H1 (cell line): ENCODE results near the gene PBX3. TPM values are rescaled to one million over a fixed set of nuclear protein-coding genes. Genes with fewer than 3 reads are reported as not detected.

Experiments used
- CTCF ChIA-PET: fragments of 300-600 bp; sonication (Branson Sonifier 250); formaldehyde crosslinking; loops from one replicate; lab custom pipeline; 2021; ENCODE audit not compliant: partially characterized antibody; lab: Charles Lee
- POLR2A ChIA-PET: fragments of 300-600 bp; sonication (Branson Sonifier 250); formaldehyde crosslinking; loops from one replicate; lab custom pipeline; 2021; ENCODE audit warnings: inconsistent platforms; ENCODE audit not compliant: partially characterized antibody; lab: Charles Lee
- DNase-seq, 2 experiments: peaks; one replicate each; pipeline versions ENCODE4 v3.0.0 to v3.0.0-alpha.2; 2010 to 2022; ENCODE audit warnings: low spot score in 2 of 2, low read depth in 1 of 2, mixed read lengths in 1 of 2
- FAIRE-seq: peaks from 2 replicates; lab custom pipeline; 2011; peaks lifted over from hg19 to GRCh38; lab: Jason Lieb, UNC
- H2AFZ ChIP-seq: 2 replicates; pipeline ENCODE4 v1.8.1; 2012; ENCODE audit warnings: low read length, inconsistent platforms
- H2AK5ac ChIP-seq: 2 replicates; pipeline ENCODE4 v1.6.1; 2013; ENCODE audit warnings: low read depth, low read length
- H2BK120ac ChIP-seq: replicated peaks from 2 replicates; pipeline ENCODE3; 2013; ENCODE audit warnings: low read depth, low read length, inconsistent platforms
- H2BK12ac ChIP-seq: 2 replicates; pipeline ENCODE4 v1.6.1; 2013; ENCODE audit warnings: low read depth, low read length
- H2BK15ac ChIP-seq: 2 replicates; pipeline ENCODE4 v1.6.1; 2013; ENCODE audit warnings: low read length
- H2BK20ac ChIP-seq: 2 replicates; pipeline ENCODE4 v1.6.1; 2013; ENCODE audit warnings: low read length
- H2BK5ac ChIP-seq: 2 replicates; pipeline ENCODE4 v1.6.1; 2013; ENCODE audit warnings: low read depth, low read length
- H3K14ac ChIP-seq: 2 replicates; pipeline ENCODE4 v1.6.1; 2013; ENCODE audit warnings: inconsistent platforms; ENCODE audit not compliant: insufficient read length
- H3K18ac ChIP-seq: 2 replicates; pipeline ENCODE4 v1.6.1; 2013; ENCODE audit warnings: low read length; ENCODE audit errors: extremely low read depth
- H3K23ac ChIP-seq: 2 replicates; pipeline ENCODE4 v1.6.1; 2013; ENCODE audit warnings: inconsistent platforms; ENCODE audit not compliant: insufficient read length
- H3K23me2 ChIP-seq: 2 replicates; pipeline ENCODE4 v1.6.1; 2013; ENCODE audit warnings: low read depth, low read length
- H3K27ac ChIP-seq: 2 replicates; pipeline ENCODE4 v1.6.1; 2011; ENCODE audit warnings: low read depth, low read length, inconsistent platforms
- H3K27me3 ChIP-seq, 4 experiments: replicated peaks in 1 of 4; 1 replicate in 1 of 4; 2 replicates in 3 of 4; pipeline versions ENCODE4 v1.6.1 to v1.8.1; 2011 to 2013; ENCODE audit warnings: low read length in 3 of 4, mild to moderate bottlenecking in 3 of 4, inconsistent platforms in 2 of 4, mixed read lengths in 2 of 4, moderate library complexity in 1 of 4; ENCODE audit not compliant: control insufficient read depth in 3 of 4, insufficient read depth in 3 of 4; ENCODE audit errors: extremely low read depth in 1 of 4
- H3K36me3 ChIP-seq, 4 experiments: 2 replicates each; pipeline versions ENCODE4 v1.6.1 to v1.8.1; 2011 to 2013; ENCODE audit warnings: mild to moderate bottlenecking in 4 of 4, low read length in 3 of 4, moderate library complexity in 2 of 4, control low read depth in 1 of 4, inconsistent platforms in 1 of 4; ENCODE audit not compliant: insufficient read depth in 4 of 4, control insufficient read depth in 2 of 4
- H3K4ac ChIP-seq: replicated peaks from 2 replicates; pipeline ENCODE3; 2013; ENCODE audit warnings: low read length, low read depth, mixed read lengths, inconsistent platforms; ENCODE audit not compliant: insufficient read length
- H3K4me1 ChIP-seq, 4 experiments: replicated peaks in 1 of 4; 1 replicate in 1 of 4; 2 replicates in 3 of 4; pipeline versions ENCODE4 v1.6.1 to v1.8.1; 2011 to 2013; ENCODE audit warnings: low read length in 3 of 4, inconsistent platforms in 2 of 4, mixed read lengths in 1 of 4; ENCODE audit not compliant: insufficient read depth in 4 of 4, control insufficient read depth in 3 of 4
- H3K4me2 ChIP-seq, 2 experiments: 2 replicates each; pipeline versions ENCODE4 v1.6.1 to v1.8.1; 2011 to 2013; ENCODE audit warnings: low read depth in 2 of 2, low read length in 2 of 2, control low read depth in 1 of 2, inconsistent platforms in 1 of 2, mild to moderate bottlenecking in 1 of 2; ENCODE audit not compliant: insufficient read depth in 1 of 2
- H3K4me3 ChIP-seq, 4 experiments: fragments of 200-600, 300-600 bp in 1 of 4; sonication (generic), shearing (Covaris generic), sonication (Bioruptor Twin) in 1 of 4; 2 replicates each; pipeline versions ENCODE4 v1.5.1 to v1.8.1; 2011 to 2016; ENCODE audit warnings: low read length in 4 of 4, low read depth in 3 of 4, control low read depth in 2 of 4, inconsistent platforms in 2 of 4, mild to moderate bottlenecking in 2 of 4, mixed read lengths in 1 of 4, moderate library complexity in 1 of 4; ENCODE audit not compliant: insufficient read depth in 2 of 4; ENCODE audit errors: extremely low read depth in 1 of 4
- H3K56ac ChIP-seq: replicated peaks from 2 replicates; pipeline ENCODE3; 2013; ENCODE audit warnings: low read depth, mild to moderate bottlenecking, mixed read lengths, low read length, inconsistent platforms; ENCODE audit not compliant: insufficient read length
- H3K79me1 ChIP-seq: 2 replicates; pipeline ENCODE4 v1.6.1; 2013; ENCODE audit warnings: low read depth, low read length, control low read depth
- H3K79me2 ChIP-seq, 2 experiments: 2 replicates each; pipeline versions ENCODE4 v1.6.1 to v1.8.1; 2012 to 2013; ENCODE audit warnings: low read length in 2 of 2, mild to moderate bottlenecking in 2 of 2, inconsistent platforms in 1 of 2; ENCODE audit not compliant: insufficient read depth in 2 of 2, control insufficient read depth in 1 of 2
- H3K9ac ChIP-seq, 4 experiments: replicated peaks in 1 of 4; 1 replicate in 1 of 4; 2 replicates in 3 of 4; pipeline versions ENCODE4 v1.6.1 to v1.8.1; 2011 to 2013; ENCODE audit warnings: low read depth in 3 of 4, low read length in 3 of 4, control low read depth in 2 of 4, mild to moderate bottlenecking in 2 of 4, moderate library complexity in 2 of 4, inconsistent platforms in 1 of 4; ENCODE audit errors: extremely low read depth in 1 of 4
- H3K9me3 ChIP-seq, 2 experiments: 2 replicates each; pipeline versions ENCODE4 v1.6.1 to v1.8.1; 2012 to 2013; ENCODE audit warnings: mild to moderate bottlenecking in 2 of 2, moderate library complexity in 2 of 2, control low read depth in 1 of 2, inconsistent platforms in 1 of 2, low read depth in 1 of 2, low read length in 1 of 2, mixed read lengths in 1 of 2; ENCODE audit not compliant: insufficient read depth in 2 of 2
- H4K20me1 ChIP-seq, 2 experiments: replicated peaks in 1 of 2; 2 replicates each; pipeline versions ENCODE3 to v1.8.1; 2011 to 2013; ENCODE audit warnings: inconsistent platforms in 2 of 2, low read length in 2 of 2, mild to moderate bottlenecking in 1 of 2; ENCODE audit not compliant: insufficient read depth in 2 of 2, control insufficient read depth in 1 of 2
- H4K5ac ChIP-seq: 2 replicates; pipeline ENCODE4 v1.6.1; 2013; ENCODE audit warnings: low read length, low read depth, mixed read lengths, inconsistent platforms; ENCODE audit not compliant: insufficient read length
- H4K8ac ChIP-seq: 2 replicates; pipeline ENCODE4 v1.8.0; 2013; ENCODE audit warnings: mild to moderate bottlenecking, moderate library complexity, low read length, inconsistent platforms; ENCODE audit not compliant: insufficient read depth; ENCODE audit errors: extremely low read depth
- H4K91ac ChIP-seq: replicated peaks from 2 replicates; pipeline ENCODE3; 2013; ENCODE audit warnings: low read length, mixed read lengths, inconsistent platforms; ENCODE audit not compliant: insufficient read length
- KDM1A ChIP-seq: fragments of 200-600, 300-600 bp; sonication (generic); IDR thresholded peaks from 2 replicates; pipeline ENCODE4 v1.7.1; 2016; ENCODE audit warnings: mild to moderate bottlenecking, low read length, borderline replicate concordance
- SIX5 ChIP-seq: IDR thresholded peaks from 2 replicates; pipeline ENCODE4 v1.6.1; 2011; ENCODE audit warnings: mild to moderate bottlenecking, low read depth, low read length
- WGBS, 2 experiments: shearing (Covaris generic) in 1 of 2; methylation state at CpG; one replicate each; pipeline versions ENCODE4 v1.1.6 to v1.1.7; 2013 to 2015; ENCODE audit warnings: low lambda C conversion rate in 2 of 2, mixed read lengths in 2 of 2, inconsistent platforms in 1 of 2, low coverage in 1 of 2, missing lambda C conversion rate in 1 of 2; ENCODE audit not compliant: insufficient replicate concordance in 2 of 2, insufficient coverage in 1 of 2, insufficient read length in 1 of 2; ENCODE audit errors: extremely low coverage in 1 of 2, missing lambda C conversion rate in 1 of 2; 5-methylcytosine and 5-hydroxymethylcytosine counted together
- polyA plus RNA-seq, 7 experiments: library from polyadenylated mRNA; depleted of rRNA in 3 of 7; stranded (reverse) in 5 of 7; unstranded in 2 of 7; fragments of >200 nt in 5 of 7; fragments of 200-250 nt in 2 of 7; gene quantifications; 1 replicate in 5 of 7; 2 replicates in 1 of 7; 4 replicates in 1 of 7; pipeline versions ENCODE4 v1.2.1 to v1.2.3, GENCODE V29; 2011 to 2013; ENCODE audit warnings: missing spikeins in 2 of 7, mixed read lengths in 2 of 7
- total RNA-seq: library from RNA; stranded (reverse); fragmentation: NEBNext Ultra II Directional; extraction: Animal tissue kit (Norgen Biotek cat#: 25700); gene quantifications from 2 replicates; pipeline ENCODE4 v1.2.1, GENCODE V29; 2021

The PBX3 gene
- total and polyA plus RNA-seq, 2 of the 8 experiments (the other 6 are each of a cell fraction or from before 2014, with no cell fraction given): 22.7 to 44.3 TPM

- DNase-seq: no peak
- ChIA-PET CTCF (no interaction called here), POLR2A (no interaction called here)
- Histone ChIP-seq H3K4me1 (no peaks in the 10 kb centered on the region), H2BK12ac (no peak overlapping the region), H3K27ac (no peak overlapping the region), H3K56ac (no peak overlapping the region), H4K20me1 (peaks cover 0 to 3% of the 10 kb centered on the region in 2 experiments), H3K79me2 (no peaks in the 10 kb centered on the region)
- TF ChIP-seq SIX5: no peak
- peak; percentile 75; the same call in 1 of the 2 replicates for TF ChIP-seq KDM1A
- TF ChIP-seq, all 59 proteins: peak for 1
- Histone ChIP-seq H3K14ac (no peak overlapping the region), H2AK5ac (no peak overlapping the region), H3K4me3 (no peak overlapping the region), H3K36me3 (no peaks in the 10 kb centered on the region), H2BK5ac (no peak overlapping the region), H4K91ac (no peak overlapping the region), H3K4me2 (no peak overlapping the region), H3K9me3 (no peaks in the 10 kb centered on the region), H3K18ac (no peak overlapping the region), H3K4ac (no peak overlapping the region), H2BK120ac (no peak overlapping the region), H3K23me2 (peaks cover 7% of the 10 kb centered on the region; the same call in 1 of the 2 replicates), H2BK20ac (no peak overlapping the region), H3K9ac (no peak overlapping the region), H4K8ac (no peak overlapping the region; the same call in 1 of the 2 replicates), H2AFZ (no peak overlapping the region), H3K23ac (no peak overlapping the region), H3K27me3 (no peaks in the 10 kb centered on the region; a peak in 1 of 7 replicates), H2BK15ac (no peak overlapping the region), H4K5ac (no peak overlapping the region), H3K79me1 (no peaks in the 10 kb centered on the region)
- 90% methylated on average over 9 of the region's 9 CpGs; no CpG with 5 or more reads in 1 of the 2 experiments for WGBS, 2 experiments
- no peak for FAIRE-seq
Measured at GRCh38 chr9:125988479-125989050, 241.4 kb downstream of the PBX3 start.
